Measurements from ENCODE around the gene FADS1.

The FADS1 gene

GRCh38 chr11:61851113-61851899 lies 34.5 kb upstream of the FADS1 start:
- H3K27me3 Mint-ChIP-seq = no peaks in the 10 kb centered on the region
- no peak overlapping the region for H3K27ac Mint-ChIP-seq
- no peak overlapping the region for H3K4me3 Mint-ChIP-seq
- H3K36me3 Mint-ChIP-seq = no peaks in the 10 kb centered on the region
- no peaks in the 10 kb centered on the region for H3K9me3 Mint-ChIP-seq
- H3K4me1 Mint-ChIP-seq = no peaks in the 10 kb centered on the region

- Mint-ChIP-seq H3K4me3 (no peak overlapping the region), H3K27ac (no peak overlapping the region), H3K36me3 (no peaks in the 10 kb centered on the region), H3K27me3 (no peaks in the 10 kb centered on the region), H3K4me1 (no peaks in the 10 kb centered on the region), H3K9me3 (no peaks in the 10 kb centered on the region)
Measured at GRCh38 chr11:61850687-61851086, 33.9 kb upstream of the FADS1 start.

GRCh38 chr11:61848631-61849030 lies 31.8 kb upstream of the FADS1 start:
- Mint-ChIP-seq H3K36me3 (no peaks in the 10 kb centered on the region), H3K4me3 (no peak overlapping the region), H3K9me3 (no peaks in the 10 kb centered on the region), H3K27ac (no peak overlapping the region), H3K4me1 (no peaks in the 10 kb centered on the region), H3K27me3 (no peaks in the 10 kb centered on the region)

GRCh38 chr11:61847914-61848581 lies 31.2 kb upstream of the FADS1 start:
- Mint-ChIP-seq H3K4me3 (no peak overlapping the region), H3K27ac (no peak overlapping the region), H3K27me3 (no peaks in the 10 kb centered on the region), H3K9me3 (no peaks in the 10 kb centered on the region), H3K4me1 (no peaks in the 10 kb centered on the region), H3K36me3 (no peaks in the 10 kb centered on the region)

GRCh38 chr11:61846362-61847020 lies 29.7 kb upstream of the FADS1 start:
- Mint-ChIP-seq H3K9me3 (no peaks in the 10 kb centered on the region), H3K36me3 (no peaks in the 10 kb centered on the region), H3K27me3 (no peaks in the 10 kb centered on the region), H3K4me1 (no peaks in the 10 kb centered on the region), H3K27ac (no peak overlapping the region), H3K4me3 (no peak overlapping the region)

- no peak overlapping the region for H3K27ac Mint-ChIP-seq
- H3K9me3 Mint-ChIP-seq = no peaks in the 10 kb centered on the region
- no peaks in the 10 kb centered on the region for H3K27me3 Mint-ChIP-seq
- no peak overlapping the region for H3K4me3 Mint-ChIP-seq
- H3K36me3 Mint-ChIP-seq = no peaks in the 10 kb centered on the region
- no peaks in the 10 kb centered on the region for H3K4me1 Mint-ChIP-seq
Measured at GRCh38 chr11:61844909-61845565, 28.2 kb upstream of the FADS1 start.

GRCh38 chr11:61842528-61842820 lies 25.7 kb upstream of the FADS1 start:
- Mint-ChIP-seq H3K9me3 (no peaks in the 10 kb centered on the region), H3K4me3 (no peak overlapping the region), H3K27ac (no peak overlapping the region), H3K27me3 (no peaks in the 10 kb centered on the region), H3K36me3 (no peaks in the 10 kb centered on the region), H3K4me1 (no peaks in the 10 kb centered on the region)

- Mint-ChIP-seq H3K4me1 (no peaks in the 10 kb centered on the region), H3K27me3 (no peaks in the 10 kb centered on the region), H3K9me3 (no peaks in the 10 kb centered on the region), H3K27ac (no peak overlapping the region), H3K4me3 (no peak overlapping the region), H3K36me3 (no peaks in the 10 kb centered on the region)
Measured at GRCh38 chr11:61841636-61842527, 25.1 kb upstream of the FADS1 start.

GRCh38 chr11:61840371-61840770 lies 23.6 kb upstream of the FADS1 start:
- H3K4me1 Mint-ChIP-seq = peaks cover 5% of the 10 kb centered on the region
- no peaks in the 10 kb centered on the region for H3K27me3 Mint-ChIP-seq
- no peak overlapping the region for H3K27ac Mint-ChIP-seq
- no peak overlapping the region for H3K4me3 Mint-ChIP-seq
- H3K9me3 Mint-ChIP-seq = no peaks in the 10 kb centered on the region
- H3K36me3 Mint-ChIP-seq = no peaks in the 10 kb centered on the region

GRCh38 chr11:61839742-61840141 lies 22.9 kb upstream of the FADS1 start:
- no peak overlapping the region for H3K4me3 Mint-ChIP-seq
- no peaks in the 10 kb centered on the region for H3K36me3 Mint-ChIP-seq
- H3K9me3 Mint-ChIP-seq = no peaks in the 10 kb centered on the region
- H3K27me3 Mint-ChIP-seq = no peaks in the 10 kb centered on the region
- no peak overlapping the region for H3K27ac Mint-ChIP-seq
- peaks cover 9% of the 10 kb centered on the region for H3K4me1 Mint-ChIP-seq

- Mint-ChIP-seq H3K4me1 (peaks cover 16% of the 10 kb centered on the region), H3K4me3 (no peak overlapping the region), H3K27me3 (no peaks in the 10 kb centered on the region), H3K36me3 (no peaks in the 10 kb centered on the region), H3K27ac (no peak overlapping the region), H3K9me3 (no peaks in the 10 kb centered on the region)
Measured at GRCh38 chr11:61838921-61839320, 22.1 kb upstream of the FADS1 start.

- H3K36me3 Mint-ChIP-seq = no peaks in the 10 kb centered on the region
- no peaks in the 10 kb centered on the region for H3K27me3 Mint-ChIP-seq
- peaks cover 21% of the 10 kb centered on the region for H3K4me1 Mint-ChIP-seq
- H3K4me3 Mint-ChIP-seq = no peak overlapping the region
- H3K9me3 Mint-ChIP-seq = no peaks in the 10 kb centered on the region
- no peak overlapping the region for H3K27ac Mint-ChIP-seq
Measured at GRCh38 chr11:61838501-61838900, 21.7 kb upstream of the FADS1 start.

GRCh38 chr11:61837411-61838005 lies 20.7 kb upstream of the FADS1 start:
- no peak overlapping the region for H3K4me3 Mint-ChIP-seq
- H3K4me1 Mint-ChIP-seq = peaks cover 23% of the 10 kb centered on the region
- H3K27ac Mint-ChIP-seq = no peak overlapping the region

GRCh38 chr11:61836193-61836592 lies 19.4 kb upstream of the FADS1 start:
- H3K27me3 Mint-ChIP-seq = peaks cover 1% of the 10 kb centered on the region
- H3K36me3 Mint-ChIP-seq = no peaks in the 10 kb centered on the region
- no peak overlapping the region for H3K27ac Mint-ChIP-seq
- H3K4me1 Mint-ChIP-seq = peaks cover 23% of the 10 kb centered on the region
- H3K9me3 Mint-ChIP-seq = no peaks in the 10 kb centered on the region
- H3K4me3 Mint-ChIP-seq = no peak overlapping the region

More at GRCh38 chr11:61837411-61838005, 20.7 kb upstream of the FADS1 start:
- Mint-ChIP-seq H3K36me3 (no peaks in the 10 kb centered on the region), H3K27me3 (no peaks in the 10 kb centered on the region), H3K9me3 (no peaks in the 10 kb centered on the region)

Measured in activated naive CD4-positive, alpha-beta T cell treated with anti-CD3 and anti-CD28 coated beads, Interleukin-2, amount 50 U/mL, for 24 hours (primary cell).